Measurements from ENCODE around the gene ANTXR1. TPM values are rescaled to one million over a fixed set of nuclear protein-coding genes. Genes with fewer than 3 reads are reported as not detected.

ANTXR1 gene
- total RNA-seq, 4 donors from 2014 or later, result 52.8 to 116 (median 98.9) TPM

- no peak for TF ChIP-seq EP300 (IDR thresholded peaks at IDR 0.05)
- TF ChIP-seq POLR2AphosphoS5 (IDR thresholded peaks at IDR 0.05), result no peak
- no peak for TF ChIP-seq CTCF (IDR thresholded peaks at IDR 0.05)
- no peak for TF ChIP-seq POLR2A (IDR thresholded peaks at IDR 0.05)
- H3K4me1 ChIP-seq, result peaks cover 0 to 34% (median 17%) of the 10 kb centered on the region in 3 donors
- H3K27me3 ChIP-seq, result no peaks in the 10 kb centered on the region
- peaks cover 0 to 16% of the 10 kb centered on the region in 2 donors for H3K36me3 ChIP-seq
- 80 to 87% methylated on average over 2 to 3 of the region's 3 CpGs for WGBS, 2 donors (ENCODE audit: low coverage in 1 of 2)
- no peak for ATAC-seq
- H3K9me3 ChIP-seq, result no peaks in the 10 kb centered on the region
- H3K27ac ChIP-seq, result no peak overlapping the region
- no peak overlapping the region for H3K4me3 ChIP-seq
Measured at GRCh38 chr2:69209482-69209881, 196.5 kb downstream of the ANTXR1 start.

GRCh38 chr2:69210385-69210784, 197.4 kb downstream of the ANTXR1 start:
- H3K9me3 ChIP-seq, result no peaks in the 10 kb centered on the region
- no peak for ATAC-seq
- 78 to 88% methylated on average over 3 to 5 of the region's 6 CpGs for WGBS, 2 donors (ENCODE audit: low coverage in 1 of 2)
- peaks cover 0 to 34% (median 16%) of the 10 kb centered on the region in 3 donors for H3K4me1 ChIP-seq
- no peaks in the 10 kb centered on the region for H3K27me3 ChIP-seq
- no peak overlapping the region for H3K27ac ChIP-seq
- peaks cover 0 to 8% of the 10 kb centered on the region in 2 donors for H3K36me3 ChIP-seq
- H3K4me3 ChIP-seq, result no peak overlapping the region
- no peak for TF ChIP-seq POLR2AphosphoS5 (IDR thresholded peaks at IDR 0.05)
- no peak for TF ChIP-seq POLR2A (IDR thresholded peaks at IDR 0.05)
- no peak for TF ChIP-seq EP300 (IDR thresholded peaks at IDR 0.05)
- no peak for TF ChIP-seq CTCF (IDR thresholded peaks at IDR 0.05)

GRCh38 chr2:69211048-69211447, 198.1 kb downstream of the ANTXR1 start:
- ATAC-seq, result no peak
- peaks cover 0 to 8% of the 10 kb centered on the region in 2 donors for H3K36me3 ChIP-seq
- WGBS, 2 donors (ENCODE audit: low coverage in 1 of 2), result 72 to 85% methylated on average over 2 to 3 of the region's 3 CpGs
- H3K4me1 ChIP-seq, result peaks cover 0 to 34% (median 16%) of the 10 kb centered on the region in 3 donors
- H3K27me3 ChIP-seq, result no peaks in the 10 kb centered on the region
- TF ChIP-seq POLR2A (IDR thresholded peaks at IDR 0.05) (no peak), CTCF (IDR thresholded peaks at IDR 0.05) (no peak)
- no peaks in the 10 kb centered on the region for H3K9me3 ChIP-seq
- no peak overlapping the region for H3K27ac ChIP-seq
- H3K4me3 ChIP-seq, result no peak overlapping the region

GRCh38 chr2:69211686-69212085, 198.7 kb downstream of the ANTXR1 start:
- Histone ChIP-seq H3K27ac (no peak overlapping the region), H3K9me3 (no peaks in the 10 kb centered on the region), H3K36me3 (peaks cover 0 to 8% of the 10 kb centered on the region in 2 donors), H3K4me3 (no peak overlapping the region), H3K4me1 (peaks cover 0 to 35% (median 16%) of the 10 kb centered on the region in 3 donors), H3K27me3 (no peaks in the 10 kb centered on the region)
- 93 to 95% methylated on average over 5 of the region's 5 CpGs for WGBS, 2 donors (ENCODE audit: low coverage in 1 of 2)
- TF ChIP-seq EP300 (IDR thresholded peaks at IDR 0.05), result no peak
- no peak for TF ChIP-seq CTCF (IDR thresholded peaks at IDR 0.05)
- TF ChIP-seq POLR2AphosphoS5 (IDR thresholded peaks at IDR 0.05), result no peak
- no peak for TF ChIP-seq POLR2A (IDR thresholded peaks at IDR 0.05)
- no peak for ATAC-seq

GRCh38 chr2:69212238-69213028, 199.5 kb downstream of the ANTXR1 start:
- Histone ChIP-seq H3K27ac (no peak overlapping the region), H3K36me3 (peaks cover 0 to 8% of the 10 kb centered on the region in 2 donors), H3K4me3 (no peak overlapping the region), H3K9me3 (no peaks in the 10 kb centered on the region), H3K4me1 (peaks cover 0 to 42% (median 16%) of the 10 kb centered on the region in 3 donors), H3K27me3 (no peaks in the 10 kb centered on the region)
- no peak for TF ChIP-seq CTCF (IDR thresholded peaks at IDR 0.05)
- no peak for TF ChIP-seq EP300 (IDR thresholded peaks at IDR 0.05)
- no peak for ATAC-seq
- WGBS, 2 donors (ENCODE audit: low coverage in 1 of 2), result 63 to 94% methylated on average over 2 to 4 of the region's 4 CpGs

Measured in gastroesophageal sphincter (tissue), 4 donors.